C1 segment of cervical spinal cord (tissue), 14 donors: ENCODE results near the gene PLAAT1.
A peak's percentile ranks its signal among the peaks of the same experiment; 100 is the strongest.

ENCODE experiments used
- DNase-seq, 14 donors: peaks; one replicate each; lab custom pipeline; 2025; lab: John Stamatoyannopoulos, UW

Gene PLAAT1

DNA sequence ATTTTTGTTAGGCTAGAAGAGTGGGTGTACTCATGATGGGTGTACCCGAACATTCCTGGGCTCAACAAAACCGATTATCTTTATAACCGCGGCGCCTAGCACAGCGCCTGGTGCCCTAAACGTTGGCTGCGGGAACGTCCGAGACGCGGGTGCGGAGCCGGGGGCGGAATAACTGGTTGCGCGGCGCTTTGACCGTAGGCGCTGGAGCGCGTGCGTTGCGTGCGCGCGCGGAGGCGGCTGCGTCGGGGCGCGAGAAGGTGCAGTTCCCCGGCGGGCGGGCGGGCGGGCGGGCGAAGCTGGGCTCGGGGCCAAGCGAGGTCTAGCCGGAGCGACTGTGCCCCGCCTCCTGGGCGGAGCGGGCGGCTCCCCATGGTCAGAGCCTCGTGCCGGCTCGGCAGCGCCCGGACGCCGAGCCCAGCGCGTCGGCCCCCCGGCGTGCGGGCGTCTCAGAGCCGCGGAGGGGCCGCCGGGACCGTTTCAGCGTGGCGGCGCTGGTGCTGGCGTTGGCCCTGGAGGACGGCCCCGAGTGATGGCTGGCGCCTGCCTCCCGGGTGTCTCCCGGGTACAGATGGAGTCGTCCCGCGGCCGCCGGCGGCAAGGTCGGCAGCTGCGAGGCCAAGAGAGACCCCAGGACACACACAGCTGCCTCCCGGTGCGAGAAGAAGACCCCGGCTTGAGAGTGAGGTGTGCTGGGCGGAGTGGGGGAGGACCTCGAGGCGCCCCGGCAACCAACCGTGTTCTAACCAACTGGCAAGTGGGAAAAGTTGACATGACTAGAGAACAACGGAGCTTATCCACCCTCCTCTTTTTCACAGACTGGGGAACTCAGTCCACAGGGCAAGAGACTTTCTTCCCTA is at the start of gene PLAAT1:
Gene PLAAT1, plus strand, starts transcription at position 373 of the 857 bp plus-strand sequence. CDS start 14,429 bp downstream, outside the sequence.
- peak in 9 of 14 donors; percentile 26 to 63 (median 40) for DNase-seq

DNA sequence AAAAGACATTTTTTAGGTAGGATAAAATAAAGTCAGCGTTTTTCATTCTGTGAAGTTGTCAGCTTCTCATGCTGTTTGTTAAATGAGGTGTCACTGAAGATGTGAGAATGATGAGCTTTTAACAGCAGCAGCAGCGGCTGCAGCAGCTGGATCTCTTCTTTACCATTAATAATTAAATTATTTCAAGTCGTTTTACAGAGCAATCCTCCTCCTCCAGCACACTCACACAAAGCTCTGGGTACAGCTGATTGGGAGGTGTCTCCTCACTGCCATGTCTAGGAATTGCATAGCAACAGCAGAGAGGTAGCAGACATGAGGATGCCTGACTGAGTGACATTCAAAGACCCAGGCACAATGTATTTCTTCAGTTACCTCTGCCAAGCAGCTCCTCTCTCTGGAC is 46.7 kb upstream of the PLAAT1 start:
- no peak for DNase-seq

DNA sequence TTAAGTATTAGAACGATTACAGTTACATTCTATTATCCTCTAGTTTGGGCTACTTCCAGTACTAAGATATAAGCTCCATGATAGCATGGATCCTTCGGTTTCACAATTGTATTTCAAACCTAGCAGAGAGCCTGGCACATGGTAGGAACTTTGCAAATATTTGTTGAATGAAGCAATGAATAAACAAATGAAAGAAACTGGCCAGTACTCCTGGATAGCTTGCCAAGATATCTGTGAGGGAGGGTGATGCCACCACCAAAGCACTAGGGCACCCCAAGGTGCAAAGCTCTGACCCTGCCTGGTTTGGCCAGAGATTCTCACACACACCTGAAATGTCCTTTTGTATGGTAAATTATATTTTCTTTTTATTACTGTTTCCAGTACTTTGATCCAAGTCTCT is 44.3 kb upstream of the PLAAT1 start:
- DNase-seq, result no peak

DNA sequence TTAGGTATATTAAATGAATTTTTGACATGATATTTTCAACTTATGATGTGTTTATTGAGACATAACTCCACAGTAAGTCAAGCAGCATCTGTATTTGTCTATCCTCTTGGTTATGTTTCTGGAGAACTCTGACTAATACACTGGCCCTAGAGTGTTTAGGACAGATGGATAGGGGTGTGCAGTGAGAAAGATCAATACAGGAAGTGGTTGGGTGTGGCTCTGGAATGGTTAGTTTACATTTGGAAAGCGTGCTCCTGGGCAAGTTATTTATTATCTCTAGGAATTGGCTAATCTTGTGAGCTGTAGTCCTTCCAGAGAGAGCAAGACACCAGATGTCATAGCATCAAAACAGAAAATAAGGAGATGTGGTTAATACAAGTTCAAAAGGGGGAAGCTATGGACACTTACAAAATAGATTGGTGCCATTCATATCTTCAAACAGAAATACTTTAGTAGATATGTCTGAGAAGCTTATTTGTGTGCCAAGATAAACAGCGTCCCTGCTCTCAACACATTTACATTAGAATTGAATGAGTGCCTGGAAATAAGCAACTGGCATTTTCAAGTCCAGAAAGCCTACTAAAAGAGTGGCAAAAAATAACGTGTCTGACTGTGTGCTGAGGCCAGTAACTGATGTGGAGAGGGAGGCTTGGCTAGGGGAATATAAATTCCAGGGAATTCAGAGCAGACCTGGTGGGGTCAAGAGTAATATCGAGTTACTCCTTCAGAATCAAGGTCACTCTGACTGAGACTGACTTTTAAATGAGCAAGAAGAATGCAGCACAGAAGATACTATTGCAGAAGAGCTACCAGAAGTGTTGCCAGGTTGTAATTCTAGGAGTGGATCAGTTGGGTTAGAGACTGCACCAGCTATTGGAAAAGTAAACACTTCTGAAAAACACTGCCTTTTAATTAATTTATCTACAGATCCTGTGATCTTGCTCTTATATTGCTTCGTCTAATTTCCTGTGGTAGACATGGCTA is 33.4 kb upstream of the PLAAT1 start:
- no peak for DNase-seq

DNA sequence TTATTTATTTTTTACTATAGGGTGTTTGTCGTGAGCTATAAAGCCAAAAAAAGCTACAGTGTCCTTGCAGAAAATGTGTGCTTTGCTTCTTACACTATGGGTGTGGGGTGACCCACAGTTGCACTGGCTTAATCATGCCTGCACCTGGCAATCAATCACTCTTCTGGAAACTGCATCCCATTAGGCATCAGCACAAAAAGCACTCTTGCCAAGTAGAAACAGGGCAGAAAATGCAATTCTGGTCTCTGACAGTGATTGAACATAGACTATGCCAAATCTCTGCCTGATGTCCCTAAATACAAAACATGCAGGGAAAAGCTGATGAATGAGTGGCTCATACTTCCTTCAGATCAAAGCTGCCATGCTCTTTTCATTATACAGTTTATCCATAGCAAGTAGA is 30.4 kb upstream of the PLAAT1 start:
- DNase-seq, result no peak

DNA sequence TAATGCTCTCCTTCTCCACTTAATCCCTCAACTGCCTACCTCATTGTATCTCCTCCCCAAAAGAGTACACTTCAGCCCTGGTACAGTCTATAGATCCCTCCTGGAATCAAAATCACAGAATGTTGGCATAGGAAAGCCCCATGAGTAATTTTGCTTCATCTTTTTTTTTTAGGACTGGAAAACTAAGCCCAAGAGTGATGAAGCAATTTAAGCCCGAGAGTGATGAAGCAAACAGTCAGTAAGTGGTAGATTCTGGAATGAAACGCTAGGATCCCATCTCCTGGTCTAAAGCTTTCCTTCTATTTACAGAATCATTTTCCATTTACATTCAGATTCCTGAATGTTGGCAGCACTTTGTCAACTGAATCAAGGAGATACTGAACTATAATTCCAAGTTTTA is 29.8 kb upstream of the PLAAT1 start:
- no peak for DNase-seq

DNA sequence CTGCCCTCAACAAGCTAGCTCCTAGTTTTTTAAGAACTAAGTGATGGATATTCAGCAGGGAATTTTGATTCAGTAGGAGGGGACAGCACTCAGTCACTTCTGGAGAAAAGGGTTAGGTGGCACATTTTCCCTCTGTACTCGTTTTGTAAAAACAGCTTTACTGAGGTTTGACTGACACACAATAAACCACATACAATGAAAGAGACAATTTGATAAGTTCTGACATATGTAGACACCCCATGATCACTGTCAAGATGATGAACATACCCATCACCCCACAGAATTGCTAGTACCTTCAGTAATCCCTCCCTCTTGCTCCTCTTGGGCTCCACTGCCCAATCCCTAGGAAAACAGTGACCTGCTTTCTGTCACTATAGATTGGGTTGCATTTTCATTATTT is 29.0 kb upstream of the PLAAT1 start:
- no peak for DNase-seq

DNA sequence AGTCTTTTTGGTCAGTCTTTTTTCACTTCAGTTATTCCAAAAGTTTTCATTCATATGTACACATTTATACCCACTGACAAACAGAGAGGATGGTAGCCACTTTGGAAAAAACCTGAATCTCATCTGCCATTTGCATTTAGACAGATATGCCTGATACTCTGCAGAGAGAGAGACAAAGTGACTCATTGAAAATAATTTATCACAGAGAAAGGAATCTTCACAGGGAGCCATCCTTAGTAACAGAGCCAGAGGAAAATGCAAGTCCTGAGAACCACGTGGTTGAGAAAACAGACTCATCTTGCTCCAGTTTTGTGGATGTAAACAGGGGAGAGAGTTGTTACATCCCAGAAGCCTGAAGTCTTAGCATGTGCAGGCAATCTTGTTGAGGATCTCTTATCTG is 28.2 kb upstream of the PLAAT1 start:
- no peak for DNase-seq

DNA sequence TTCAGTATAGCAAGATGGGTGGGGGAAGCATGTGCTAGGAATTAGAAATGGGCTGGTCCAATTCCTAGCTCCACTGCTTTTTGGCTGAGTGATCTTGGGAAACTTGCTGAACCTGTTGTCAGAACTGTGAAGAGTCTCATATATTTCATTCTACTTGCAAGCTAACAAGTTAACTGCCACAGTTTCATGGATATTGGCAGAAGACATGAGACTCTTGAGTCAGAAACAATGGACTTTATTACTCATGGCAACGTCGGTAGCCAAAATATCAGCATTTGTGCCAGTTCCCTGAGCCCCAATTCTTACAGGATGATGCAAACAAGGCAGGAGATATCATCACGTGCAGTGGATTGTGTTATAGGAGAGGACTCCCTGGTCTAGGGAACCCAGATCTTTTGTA is 26.6 kb upstream of the PLAAT1 start:
- no peak for DNase-seq

DNA sequence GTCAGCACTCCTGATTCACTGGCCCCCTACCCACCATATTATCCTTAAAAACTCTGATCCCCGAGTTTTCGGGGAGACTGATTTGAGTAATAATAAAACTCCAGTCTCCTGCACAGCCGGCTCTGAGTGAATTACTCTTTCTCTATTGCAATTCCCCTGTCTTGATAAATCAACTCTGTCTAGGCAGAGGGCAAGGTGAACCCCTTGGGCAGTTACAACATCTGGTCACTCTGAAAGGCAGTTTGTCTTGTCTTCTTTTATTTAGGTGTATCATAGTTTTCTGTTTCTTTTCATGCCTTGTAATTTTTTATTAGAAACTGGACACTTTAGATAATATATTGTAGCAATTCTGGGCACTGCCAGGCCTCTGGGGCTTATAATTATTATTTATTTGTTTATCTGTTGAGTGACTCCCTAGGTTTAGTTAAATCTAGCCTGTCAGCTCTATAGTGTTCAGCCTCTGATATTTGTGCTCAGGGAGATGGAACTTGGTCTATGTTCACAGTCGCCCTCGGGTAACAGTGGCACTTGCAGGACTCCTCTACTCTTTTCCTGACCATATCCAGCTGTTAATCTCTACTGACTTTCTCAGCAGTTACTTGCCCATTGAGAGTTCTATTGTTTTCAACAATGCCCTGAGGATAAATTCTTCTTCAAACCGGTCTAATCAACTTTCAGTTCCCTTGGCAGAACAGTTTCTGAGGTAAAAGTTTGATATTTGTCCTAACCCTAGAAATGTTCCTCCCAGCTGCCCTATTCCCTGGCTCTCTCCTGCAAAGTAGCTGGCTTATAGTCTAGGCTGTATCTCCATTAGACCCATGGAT is 15.5 kb upstream of the PLAAT1 start:
- no peak for DNase-seq

DNA sequence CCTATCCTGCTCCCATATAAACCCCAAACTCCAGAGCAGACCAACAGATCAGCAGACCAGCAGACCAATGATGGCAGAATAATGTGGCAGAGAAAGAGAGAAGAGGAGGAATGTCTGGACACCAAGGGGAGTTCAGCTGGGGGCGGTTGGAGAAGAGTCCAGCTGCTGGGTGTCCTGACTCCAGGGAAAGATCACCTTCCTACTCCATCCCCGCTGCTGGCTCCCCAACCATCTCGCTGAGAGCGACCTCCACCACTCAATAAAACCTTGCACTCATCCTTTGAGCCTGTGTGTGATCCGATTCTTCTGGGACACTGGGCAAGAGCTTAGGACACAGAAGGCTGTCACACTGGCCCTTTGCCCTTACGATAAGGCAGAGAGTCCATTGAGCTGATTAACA is 12.8 kb upstream of the PLAAT1 start:
- no peak for DNase-seq

DNA sequence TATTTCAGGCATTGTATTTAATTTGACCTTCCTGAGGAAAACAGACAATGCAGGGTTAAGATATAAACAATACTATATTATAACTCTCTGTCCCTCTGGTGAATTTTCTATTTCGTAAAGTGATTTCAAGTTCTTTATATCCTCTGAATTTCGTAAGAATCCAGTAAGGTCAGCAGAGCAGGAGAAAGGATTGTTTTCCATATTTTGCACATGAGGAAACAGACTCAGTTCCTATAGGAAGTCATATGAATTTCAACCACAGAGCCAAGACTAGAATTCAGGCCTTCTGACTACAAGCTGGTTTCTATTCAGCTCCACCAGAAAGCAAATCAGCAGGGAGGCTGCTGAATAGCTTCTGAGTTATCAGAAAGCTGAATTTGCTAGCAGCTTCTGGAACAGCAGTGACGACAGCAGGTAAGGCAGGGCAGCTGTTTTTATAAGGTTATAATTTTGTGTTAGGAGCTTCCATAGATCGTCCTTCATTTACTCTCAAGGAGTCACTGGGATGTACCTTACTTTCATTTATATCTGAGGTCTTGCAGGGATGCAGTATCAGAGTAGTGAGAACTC is 11.1 kb upstream of the PLAAT1 start:
- DNase-seq, result no peak

DNA sequence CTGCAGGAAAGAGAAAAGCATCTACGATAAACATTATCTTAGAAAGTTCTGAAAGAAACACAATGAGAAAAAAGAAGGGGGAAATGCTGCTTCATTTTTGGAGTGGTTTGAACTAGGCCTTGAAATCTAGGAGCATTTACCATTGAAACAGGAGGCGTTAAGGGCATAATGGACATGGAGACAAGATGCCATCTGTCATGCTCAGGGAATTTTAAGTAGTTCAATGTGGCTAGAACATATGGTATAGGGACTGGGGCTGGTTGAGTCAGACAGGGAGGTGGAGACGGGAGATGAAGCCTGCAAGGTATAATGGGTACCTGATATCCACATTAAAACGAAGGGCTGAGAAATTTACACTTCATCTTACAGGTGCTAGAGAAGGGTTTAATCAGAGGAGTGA is 10.4 kb upstream of the PLAAT1 start:
- no peak for DNase-seq

DNA sequence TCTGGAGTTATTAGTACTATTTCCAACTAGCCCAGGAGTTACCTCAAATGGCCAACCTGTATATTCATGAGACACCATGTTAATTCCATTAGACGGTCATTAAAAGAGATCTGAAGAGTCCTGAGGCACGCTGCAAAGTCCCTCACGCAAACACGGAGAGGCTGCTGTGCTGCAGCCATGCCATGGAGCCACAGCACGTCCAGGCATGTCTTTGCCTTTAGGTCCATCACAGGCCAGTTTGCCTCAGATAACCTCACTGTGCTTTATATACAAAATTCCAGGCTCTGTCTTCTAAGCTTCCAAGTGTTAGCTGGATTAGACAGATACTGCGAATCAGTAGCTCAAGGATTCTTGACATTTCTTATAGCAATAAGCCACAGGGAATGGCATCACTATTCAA is 9.8 kb upstream of the PLAAT1 start:
- DNase-seq, result no peak

DNA sequence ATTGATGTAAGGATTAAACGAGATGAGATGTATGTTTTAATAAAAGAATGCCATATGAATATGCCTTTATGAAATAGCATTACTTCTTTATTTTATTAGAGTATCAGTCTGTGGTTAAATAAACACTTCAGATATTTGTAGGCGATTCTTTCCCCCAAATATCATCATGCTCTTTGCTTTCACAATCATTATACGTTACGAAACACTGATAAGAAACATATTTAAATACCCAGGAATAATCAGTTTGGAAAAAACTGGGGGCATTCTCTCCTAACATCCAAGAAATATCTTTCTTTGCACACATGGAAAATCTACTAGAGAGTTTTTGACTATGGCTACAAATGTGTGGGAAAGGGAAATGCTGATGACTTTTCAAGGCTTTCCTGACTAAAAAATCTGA is 4.4 kb upstream of the PLAAT1 start:
- no peak for DNase-seq

DNA sequence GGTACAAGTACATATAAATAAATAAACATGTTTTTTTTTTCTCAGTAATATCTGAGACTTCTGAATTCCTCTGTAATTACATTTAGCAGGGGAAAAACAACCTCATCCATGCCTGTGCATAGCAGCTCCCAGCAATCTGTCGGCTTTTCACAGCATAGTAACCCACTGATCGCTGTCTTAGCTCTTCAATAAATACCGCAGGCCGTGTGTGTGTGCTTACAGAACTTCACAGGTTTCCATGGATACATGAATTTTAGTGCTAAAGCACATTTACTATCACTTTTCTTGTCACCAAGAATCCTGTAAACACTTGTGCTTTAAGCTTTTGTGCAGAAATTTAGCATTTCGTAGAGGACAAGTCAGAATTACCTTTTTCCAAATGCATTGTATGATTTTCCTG is 4.0 kb upstream of the PLAAT1 start:
- DNase-seq, result no peak

DNA sequence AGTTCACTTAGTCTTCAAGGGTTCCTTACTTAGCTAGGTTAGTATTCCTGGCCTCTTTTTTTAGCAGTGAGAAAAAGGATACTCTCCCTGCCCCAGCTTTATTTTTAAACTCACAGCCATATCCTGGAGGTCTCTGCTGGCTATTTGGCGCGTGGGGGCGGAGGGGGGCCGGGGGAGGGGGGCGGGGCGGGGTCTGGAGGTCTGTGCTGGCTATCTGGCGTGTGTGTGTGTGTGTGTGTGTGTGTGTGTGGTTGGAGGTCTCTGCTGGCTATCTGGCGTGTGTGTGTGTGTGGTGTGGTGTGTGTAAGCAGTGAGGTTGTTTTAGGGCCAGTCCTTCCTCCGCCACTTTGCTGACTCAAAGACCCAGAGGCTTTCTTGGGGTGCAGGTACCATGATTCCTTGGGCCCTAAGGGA is 579 bp upstream of the PLAAT1 start:
- DNase-seq, result no peak

DNA sequence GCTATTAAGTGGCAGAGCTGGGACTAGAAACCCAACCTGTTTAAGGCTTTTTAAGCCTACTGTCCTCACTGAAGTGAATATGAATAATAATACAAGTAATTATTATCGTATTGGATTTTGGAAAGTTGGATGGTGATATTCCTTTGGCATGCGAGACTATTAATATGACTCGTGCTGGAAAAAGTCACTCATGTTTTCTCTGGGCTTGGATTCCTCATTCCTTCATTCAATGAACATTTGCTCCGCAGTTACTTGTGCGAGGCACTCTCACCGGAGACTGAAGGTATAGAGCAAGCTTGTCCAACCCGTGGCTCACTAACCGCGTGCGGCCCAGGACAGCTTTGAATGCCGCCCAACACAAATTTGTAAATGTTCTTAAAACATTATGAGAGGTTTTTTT is 694 bp downstream of the PLAAT1 start:
- no peak for DNase-seq

DNA sequence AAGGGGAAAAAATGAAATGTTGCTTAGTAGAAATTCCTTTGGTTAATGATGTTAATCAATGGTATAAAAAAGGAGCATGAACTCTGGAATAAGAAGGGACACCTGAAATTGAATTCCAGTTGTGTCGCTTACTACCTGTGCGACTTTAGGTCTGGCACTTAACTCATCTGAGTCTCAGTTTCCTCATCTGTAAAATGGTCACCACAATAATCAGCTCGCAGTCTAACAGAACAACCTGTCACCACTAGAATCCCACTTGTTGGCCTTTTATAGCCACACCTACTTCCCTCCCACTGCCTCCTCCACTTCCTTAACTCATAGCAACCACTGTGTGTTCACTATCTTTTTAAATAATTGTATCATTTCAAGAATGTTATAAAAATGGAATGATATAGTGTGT is 2.5 kb downstream of the PLAAT1 start:
- no peak for DNase-seq

DNA sequence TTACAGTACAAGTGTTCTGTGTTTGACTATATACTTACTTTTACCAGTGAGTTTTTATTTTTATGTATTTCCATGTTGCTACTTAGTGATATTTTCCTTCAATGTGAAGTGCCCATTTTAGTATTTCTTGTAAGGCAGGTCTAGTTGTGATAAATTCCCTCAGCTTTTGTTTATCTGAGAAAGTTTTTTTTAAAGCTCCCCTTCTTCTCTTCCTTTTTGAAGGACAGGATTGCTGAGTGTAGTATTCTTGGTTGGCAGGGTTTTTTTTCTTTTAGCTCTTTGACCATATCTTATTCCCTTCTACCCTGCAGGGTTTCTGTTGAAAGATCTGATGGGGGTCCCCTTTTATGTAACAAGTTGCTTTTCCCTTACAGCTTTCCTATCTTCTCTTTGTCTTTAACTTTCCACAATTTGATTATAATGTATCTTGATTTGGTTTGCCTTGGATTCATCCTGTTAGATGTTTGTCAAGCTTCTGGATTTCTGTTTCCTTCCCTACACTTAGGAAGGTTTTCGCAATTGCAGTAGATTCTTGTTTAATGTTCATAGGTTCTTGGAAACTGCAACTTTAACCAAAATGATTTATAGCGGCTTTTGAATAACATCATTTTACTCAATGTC is 7.9 kb downstream of the PLAAT1 start:
- DNase-seq, result no peak

DNA sequence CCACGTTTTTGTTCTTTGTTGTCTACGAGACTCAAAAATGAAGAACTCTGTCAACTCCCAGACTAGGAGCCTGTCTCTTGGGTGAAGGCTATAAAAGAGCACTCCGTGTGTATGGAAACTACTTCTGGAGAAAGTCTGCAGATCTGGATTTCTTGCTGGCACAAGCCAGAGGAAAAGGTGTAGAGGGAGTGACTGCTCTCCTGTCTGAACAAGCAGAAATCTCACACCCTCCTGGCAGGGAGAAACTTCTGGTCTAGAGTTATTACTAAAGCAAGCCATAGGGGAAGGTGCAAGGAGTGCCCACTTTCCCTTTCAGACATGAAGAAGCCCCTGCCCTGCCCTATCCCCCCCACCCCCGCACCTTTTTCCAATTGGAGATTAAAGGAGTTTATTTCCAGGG is 9.5 kb downstream of the PLAAT1 start:
- no peak for DNase-seq
